NCI-H69 (cell line): ENCODE measurements around the gene NR5A1.

Experiments
- DNase-seq: peaks from one replicate; lab custom pipeline; 2025; lab: John Stamatoyannopoulos, UW

NR5A1 gene

GRCh38 chr9:124498499-124499146 is 8.6 kb downstream of the NR5A1 start:
- DNase-seq, result no peak

GRCh38 chr9:124498040-124498439 is 9.2 kb downstream of the NR5A1 start:
- no peak for DNase-seq

DNA sequence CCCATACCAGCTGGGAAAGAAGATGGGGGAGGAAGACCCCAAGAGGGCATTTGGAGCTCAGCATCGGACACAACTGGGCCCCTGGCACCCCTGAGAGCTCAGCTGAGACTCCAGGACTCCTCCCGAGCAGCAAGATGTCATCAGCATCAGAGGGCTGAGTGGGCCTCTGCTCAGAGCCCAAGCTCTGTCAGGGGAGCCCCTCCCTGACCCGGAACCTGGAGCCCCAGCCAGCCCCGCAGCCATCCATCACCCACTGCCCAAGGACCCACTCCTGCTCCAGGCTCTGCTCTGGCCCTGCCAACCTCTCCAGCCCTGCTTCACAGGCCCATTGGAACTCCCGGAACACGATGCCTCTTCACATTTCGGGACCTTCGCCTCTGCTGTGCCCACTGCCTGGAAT is 9.8 kb downstream of the NR5A1 start:
- no peak for DNase-seq

- DNase-seq, result no peak
Observed at GRCh38 chr9:124496463-124496862, 10.7 kb downstream of the NR5A1 start.

GRCh38 chr9:124496075-124496449 is 11.1 kb downstream of the NR5A1 start:
- DNase-seq, result no peak

DNA sequence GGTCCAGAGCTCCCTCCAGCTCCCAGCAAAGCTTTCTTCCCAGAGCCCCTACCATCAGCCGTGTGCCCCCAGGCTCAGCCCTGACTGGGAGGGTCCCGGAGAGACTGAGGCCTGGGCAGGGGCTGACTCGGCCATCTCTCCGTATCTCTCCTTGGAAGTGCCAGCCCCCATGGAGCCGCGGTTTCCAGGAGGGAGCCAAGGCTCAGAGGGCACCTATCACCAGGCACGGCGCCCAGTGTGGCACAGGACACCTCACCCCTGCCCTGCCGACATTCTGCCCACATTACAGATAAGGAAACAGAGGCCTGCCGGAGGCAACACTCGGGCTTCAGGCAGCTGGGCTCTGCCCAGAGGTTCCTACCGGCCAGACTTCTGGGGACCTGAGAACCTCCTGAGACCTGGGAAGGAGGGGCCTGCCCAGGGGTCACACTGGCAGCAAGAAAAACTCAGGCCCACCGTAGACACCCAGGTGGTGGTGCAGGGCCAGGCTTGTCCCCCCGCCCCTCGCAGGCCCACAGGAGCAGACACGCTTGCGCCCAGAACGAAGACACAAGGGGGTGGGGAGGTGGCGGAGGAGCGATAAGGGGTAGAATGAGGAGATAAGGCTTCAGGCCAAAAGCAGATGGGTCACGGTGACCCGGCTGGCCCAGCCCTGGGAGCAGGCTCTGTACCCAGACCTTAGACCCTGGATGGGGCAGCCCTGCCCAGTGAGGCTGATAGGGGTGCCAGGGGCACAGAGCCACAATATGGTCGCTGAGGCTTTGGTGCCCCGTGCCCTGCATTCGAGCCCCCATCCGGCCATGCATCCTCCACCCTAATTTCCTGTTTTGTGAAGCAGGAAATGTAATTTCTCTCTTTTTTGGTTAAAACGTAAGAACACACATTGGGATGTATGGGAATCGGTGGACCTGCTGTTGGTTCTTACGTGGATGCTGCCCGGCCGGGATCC is 11.8 kb downstream of the NR5A1 start:
- DNase-seq, result no peak

GRCh38 chr9:124493794-124494479 is 13.3 kb downstream of the NR5A1 start:
- no peak for DNase-seq

DNA sequence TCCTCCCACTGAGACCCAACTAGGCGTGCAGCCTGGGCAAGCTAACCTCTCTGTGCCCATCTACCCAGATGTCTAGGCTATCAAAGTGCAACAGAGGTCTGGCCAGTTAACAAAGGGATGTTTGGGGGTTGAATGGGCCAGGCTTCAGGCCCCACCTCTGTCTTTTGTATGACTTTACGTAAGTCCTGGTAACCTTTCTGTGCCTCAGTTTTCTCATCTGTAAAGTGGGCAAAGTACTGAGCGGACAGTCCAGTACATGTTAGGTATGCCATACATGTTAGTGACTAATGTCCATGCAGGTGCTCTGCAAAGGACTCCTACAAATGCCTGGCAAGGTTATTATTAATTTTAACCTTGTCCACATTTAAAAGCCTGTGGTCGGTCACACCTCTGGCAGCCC is 14.0 kb downstream of the NR5A1 start:
- no peak for DNase-seq

GRCh38 chr9:124492818-124493217 is 14.4 kb downstream of the NR5A1 start:
- no peak for DNase-seq

- no peak for DNase-seq
Observed at GRCh38 chr9:124491049-124491975, 15.9 kb downstream of the NR5A1 start.

- no peak for DNase-seq
Observed at GRCh38 chr9:124490004-124490403, 17.2 kb downstream of the NR5A1 start.

DNA sequence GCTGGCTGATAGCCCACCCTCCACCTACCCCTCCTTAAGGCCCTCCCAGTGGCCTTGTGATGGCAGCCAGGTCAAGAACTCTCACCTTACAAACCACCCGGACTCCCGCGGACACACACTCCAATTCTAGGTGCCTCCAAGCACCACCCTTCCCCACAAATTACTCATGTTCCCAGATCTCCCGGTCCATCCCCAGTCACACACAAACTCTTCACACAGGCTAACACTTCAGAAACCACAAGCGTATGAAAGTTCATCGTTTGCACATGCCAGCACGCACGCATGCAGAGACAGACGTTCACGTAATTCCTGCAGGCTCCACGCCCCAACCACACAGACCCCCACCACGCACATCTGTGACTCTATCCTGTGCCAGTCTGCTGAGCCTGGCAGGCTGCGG is 18.0 kb downstream of the NR5A1 start:
- DNase-seq, result no peak

- peak; percentile 12 for DNase-seq
Observed at GRCh38 chr9:124488641-124489210, 18.5 kb downstream of the NR5A1 start.

DNA sequence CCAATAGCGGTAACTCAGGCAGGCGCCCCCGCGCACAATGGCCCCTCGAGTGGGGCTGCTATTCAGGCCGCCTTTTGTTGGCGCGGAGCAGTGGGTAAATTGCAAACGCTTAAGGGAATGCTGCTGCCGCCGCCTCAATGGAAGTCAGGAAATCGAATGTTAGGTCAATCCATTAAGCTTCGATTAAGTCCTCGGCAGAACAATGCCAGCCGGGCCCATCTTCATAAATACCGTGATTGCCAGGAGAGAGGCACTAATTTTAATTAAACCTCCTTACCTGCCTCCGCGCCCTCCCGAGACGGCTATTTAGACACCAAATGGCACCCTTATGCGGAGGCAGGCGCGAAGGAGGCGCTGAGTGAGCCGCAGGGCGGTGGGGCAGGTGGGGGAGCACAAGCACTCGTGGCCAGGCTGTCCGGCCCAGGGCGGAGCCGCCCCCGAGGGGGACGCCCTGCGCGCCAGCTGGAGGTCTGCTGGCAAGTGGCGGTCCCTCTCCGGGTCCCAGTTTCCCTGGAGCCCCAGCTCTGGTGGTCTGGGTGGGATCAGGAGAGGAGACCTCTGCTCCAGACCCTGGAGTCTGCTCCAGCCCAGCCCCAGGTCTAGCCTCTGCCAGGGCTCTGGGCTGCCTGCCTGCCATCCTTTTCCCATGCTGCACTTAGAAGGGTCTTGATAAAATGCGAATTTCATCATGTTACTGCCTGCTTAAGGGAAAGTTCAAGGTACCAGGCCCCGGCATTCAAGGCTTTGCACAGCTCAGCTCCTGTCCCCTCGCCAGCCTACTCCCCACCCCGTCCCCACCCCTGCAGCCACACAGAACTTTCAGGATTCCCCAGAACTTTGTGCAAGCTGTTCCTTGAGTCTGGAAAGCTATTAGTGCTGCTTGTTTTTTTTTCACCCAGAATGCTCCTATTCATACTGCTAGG is 19.7 kb downstream of the NR5A1 start:
- DNase-seq, result peak; percentile 69

DNA sequence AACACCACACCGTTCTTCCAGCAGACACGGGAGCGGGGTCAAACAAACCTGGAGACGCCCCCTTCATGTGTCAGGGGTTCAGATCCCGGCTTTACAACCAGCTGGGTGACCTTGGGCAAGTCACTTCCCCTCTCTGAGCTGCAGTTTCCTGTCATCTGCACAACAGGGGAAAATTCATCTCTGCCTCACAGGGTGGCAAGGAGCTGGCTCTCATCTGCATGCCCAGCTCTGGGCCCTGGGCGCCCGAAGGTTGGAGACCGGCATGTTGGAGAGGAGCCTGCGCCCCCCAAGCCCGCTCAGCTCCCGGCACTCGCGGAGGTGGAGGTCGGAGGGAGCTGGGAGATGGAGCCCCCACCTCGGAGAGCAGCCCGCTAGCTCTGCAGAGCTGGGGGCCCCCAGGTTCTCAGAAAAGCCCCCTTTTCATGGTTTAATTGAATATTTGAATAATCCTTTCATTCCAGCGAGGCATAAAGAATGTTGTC is 20.4 kb downstream of the NR5A1 start:
- no peak for DNase-seq

- no peak for DNase-seq
Observed at GRCh38 chr9:124485936-124486335, 21.3 kb downstream of the NR5A1 start.

- DNase-seq, result no peak
Observed at GRCh38 chr9:124485201-124485600, 22.0 kb downstream of the NR5A1 start.

DNA sequence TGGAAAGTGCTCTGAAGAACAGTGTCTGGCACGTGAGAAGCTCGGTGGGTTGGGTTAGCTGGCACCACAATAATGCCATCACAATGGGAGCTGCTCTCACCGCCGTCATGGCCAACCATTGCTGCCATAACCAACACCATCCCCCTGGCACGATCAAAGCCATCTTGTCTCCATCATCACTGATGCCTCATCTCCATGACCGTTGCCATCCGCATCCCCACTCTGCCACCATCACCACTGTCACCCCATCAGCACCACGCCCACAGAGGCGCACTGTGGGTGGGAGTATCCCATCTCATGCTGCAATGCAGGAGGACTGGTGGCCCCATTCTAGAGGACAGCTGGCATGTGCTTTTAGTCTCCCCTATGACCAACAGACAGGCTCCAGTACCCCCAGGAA is 23.7 kb downstream of the NR5A1 start:
- no peak for DNase-seq

DNA sequence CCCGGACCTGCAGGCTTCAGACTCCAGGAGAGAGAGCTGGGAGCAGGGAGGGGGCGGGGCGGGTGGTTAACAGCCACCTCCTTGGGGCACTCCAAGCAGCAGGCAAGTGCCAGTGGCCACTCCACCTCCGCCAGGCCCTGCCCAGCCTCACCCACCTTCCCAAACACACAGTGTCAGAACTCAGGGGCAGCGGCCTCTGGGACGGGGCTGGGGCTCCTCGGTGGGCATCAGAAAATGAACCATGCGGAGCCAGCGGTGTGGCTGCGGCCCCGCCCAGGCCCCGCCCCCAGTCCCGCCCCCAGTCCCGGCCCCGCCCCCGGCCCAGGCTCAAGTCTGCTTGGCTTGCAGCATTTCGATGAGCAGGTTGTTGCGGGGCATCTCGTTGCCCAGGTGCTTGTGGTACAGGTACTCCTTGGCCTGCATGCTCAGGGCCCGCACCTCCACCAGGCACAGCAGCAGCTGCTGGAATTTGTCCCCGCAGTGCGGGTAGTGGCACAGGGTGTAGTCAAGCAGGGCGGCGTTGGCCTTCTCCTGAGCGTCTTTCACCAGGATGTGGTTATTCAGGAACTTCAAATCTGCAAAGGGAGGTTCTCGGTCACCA is 24.7 kb downstream of the NR5A1 start:
- DNase-seq, result no peak

DNA sequence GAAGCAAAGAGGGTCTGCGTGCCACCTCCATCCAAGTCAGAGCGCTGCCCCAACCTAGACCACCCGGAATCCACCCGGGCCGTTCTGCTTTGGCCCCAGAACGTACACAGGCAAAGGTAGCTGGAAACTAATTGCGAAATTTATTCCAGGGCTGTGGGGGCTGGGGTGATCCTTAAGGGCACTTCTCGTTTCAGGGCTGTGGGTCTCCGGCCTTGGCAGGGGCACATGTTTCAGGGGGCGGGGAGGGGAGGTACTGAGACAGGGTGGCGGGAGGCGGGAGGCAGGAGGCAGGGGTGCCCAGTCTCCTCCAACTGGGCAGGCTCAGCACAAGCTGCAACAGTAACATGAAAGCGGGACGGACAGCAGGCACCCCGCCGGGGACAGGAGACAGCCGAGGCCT is 26.1 kb downstream of the NR5A1 start:
- DNase-seq, result no peak
